Astrocyte (in vitro differentiated cells and primary cell): ENCODE measurements around the gene GAR1. TPM values are rescaled to one million over a fixed set of nuclear protein-coding genes. Genes with fewer than 3 reads are reported as not detected.

ENCODE experiments used
- DNase-seq: peaks from one replicate; pipeline ENCODE4 v3.0.0-alpha.2; 2010; ENCODE audit warnings: low read depth
- FAIRE-seq: peaks from 2 replicates; lab custom pipeline; 2011; peaks lifted over from hg19 to GRCh38; lab: Jason Lieb, UNC
- H2AFZ ChIP-seq: 2 replicates; pipeline ENCODE4 v1.6.0; 2012; ENCODE audit warnings: low read depth, low read length, inconsistent platforms
- H3K27ac ChIP-seq: 2 replicates; pipeline ENCODE4 v1.5.1; 2011; ENCODE audit warnings: low read depth, low read length, inconsistent platforms
- H3K27me3 ChIP-seq: 2 replicates; pipeline ENCODE4 v1.6.0; 2011; ENCODE audit warnings: low read length, inconsistent platforms; ENCODE audit not compliant: insufficient read depth
- H3K36me3 ChIP-seq: 2 replicates; pipeline ENCODE4 v1.5.1; 2011; ENCODE audit warnings: low read length, inconsistent platforms; ENCODE audit not compliant: insufficient read depth
- H3K4me1 ChIP-seq: 2 replicates; pipeline ENCODE4 v1.5.1; 2011; ENCODE audit warnings: low read length, inconsistent platforms; ENCODE audit not compliant: insufficient read depth
- H3K4me2 ChIP-seq: 2 replicates; pipeline ENCODE4 v1.6.0; 2012; ENCODE audit warnings: low read length, inconsistent platforms
- H3K4me3 ChIP-seq: 2 replicates; pipeline ENCODE4 v1.5.1; 2011; ENCODE audit warnings: low read depth, mild to moderate bottlenecking, low read length, inconsistent platforms; ENCODE audit not compliant: insufficient read depth
- H3K79me2 ChIP-seq: 2 replicates; pipeline ENCODE4 v1.6.0; 2012; ENCODE audit warnings: mild to moderate bottlenecking, low read length, inconsistent platforms; ENCODE audit not compliant: insufficient read depth
- H3K9ac ChIP-seq: 2 replicates; pipeline ENCODE4 v1.6.0; 2012; ENCODE audit warnings: mild to moderate bottlenecking, low read length, inconsistent platforms
- H3K9me3 ChIP-seq: 2 replicates; pipeline ENCODE4 v1.5.1; 2012; ENCODE audit warnings: low read depth, mild to moderate bottlenecking, low read length, inconsistent platforms; ENCODE audit not compliant: insufficient read depth
- H4K20me1 ChIP-seq: 2 replicates; pipeline ENCODE4 v1.6.0; 2012; ENCODE audit warnings: low read length, inconsistent platforms; ENCODE audit not compliant: insufficient read depth
- H3K27ac Mint-ChIP-seq: one replicate; pipeline ENCODE4 v1.8.0; 2021; ENCODE audit warnings: mild to moderate bottlenecking, mixed read lengths; ENCODE audit not compliant: unreplicated experiment
- H3K27me3 Mint-ChIP-seq: one replicate; pipeline ENCODE4 v1.8.0; 2021; ENCODE audit warnings: low read depth, mixed read lengths; ENCODE audit not compliant: unreplicated experiment
- H3K36me3 Mint-ChIP-seq: one replicate; pipeline ENCODE4 v1.8.0; 2021; ENCODE audit warnings: low read depth, mixed read lengths; ENCODE audit not compliant: unreplicated experiment
- H3K4me1 Mint-ChIP-seq: one replicate; pipeline ENCODE4 v1.8.0; 2021; ENCODE audit warnings: low read depth, mixed read lengths; ENCODE audit not compliant: unreplicated experiment
- H3K4me3 Mint-ChIP-seq: one replicate; pipeline ENCODE4 v1.8.0; 2021; ENCODE audit warnings: mild to moderate bottlenecking, moderate library complexity, mixed read lengths; ENCODE audit not compliant: unreplicated experiment
- H3K9me3 Mint-ChIP-seq: one replicate; pipeline ENCODE4 v1.8.0; 2021; ENCODE audit warnings: mild to moderate bottlenecking, mixed read lengths; ENCODE audit not compliant: unreplicated experiment
- CTCF ChIP-seq: IDR thresholded peaks from 2 replicates; pipeline ENCODE4 v1.5.1; 2011; ENCODE audit warnings: low read depth, mild to moderate bottlenecking, inconsistent platforms, low read length, moderate library complexity; ENCODE audit not compliant: insufficient read depth
- EZH2 ChIP-seq: IDR thresholded peaks from 2 replicates; pipeline ENCODE4 v1.6.1; 2012; ENCODE audit warnings: mild to moderate bottlenecking, low read length, inconsistent platforms; ENCODE audit not compliant: insufficient read depth
- total RNA-seq: library from RNA; stranded (reverse); gene quantifications from 2 replicates; pipeline ENCODE4 v1.2.1, GENCODE V29; 2021

GAR1 gene
- total RNA-seq, 1 donor from 2014 or later, result 26.5 TPM

- no peak for FAIRE-seq
- peaks cover 17% of the 10 kb centered on the region for H3K4me1 Mint-ChIP-seq
These were observed 5.0 kb downstream of the GAR1 start for GRCh38 chr4:109820563-109820962.

GRCh38 chr4:109821185-109821584, 5.6 kb downstream of the GAR1 start:
- peaks cover 54% of the 10 kb centered on the region for H3K79me2 ChIP-seq
- no peak for FAIRE-seq
- no peak overlapping the region for H3K9ac ChIP-seq
- no peaks in the 10 kb centered on the region for H3K4me1 ChIP-seq
- H3K27ac ChIP-seq, result no peak overlapping the region
- peaks cover 17% of the 10 kb centered on the region for H3K4me1 Mint-ChIP-seq
- DNase-seq, result no peak
- H3K36me3 Mint-ChIP-seq, result peaks cover 5% of the 10 kb centered on the region
- no peak overlapping the region for H3K4me3 ChIP-seq
- no peaks in the 10 kb centered on the region for H3K9me3 Mint-ChIP-seq
- H4K20me1 ChIP-seq, result peaks cover 26% of the 10 kb centered on the region
- TF ChIP-seq CTCF (no peak), EZH2 (no peak)
- no peaks in the 10 kb centered on the region for H3K27me3 Mint-ChIP-seq
- H3K36me3 ChIP-seq, result peaks cover 47% of the 10 kb centered on the region
- H3K4me3 Mint-ChIP-seq, result no peak overlapping the region
- H3K27ac Mint-ChIP-seq, result no peak overlapping the region
- no peaks in the 10 kb centered on the region for H3K9me3 ChIP-seq
- no peak overlapping the region for H2AFZ ChIP-seq
- peak overlapping the region; percentile 4 for H3K4me2 ChIP-seq
- no peaks in the 10 kb centered on the region for H3K27me3 ChIP-seq

More at GRCh38 chr4:109820563-109820962, 5.0 kb downstream of the GAR1 start:
- H3K27ac Mint-ChIP-seq, result no peak overlapping the region
- no peaks in the 10 kb centered on the region for H3K4me1 ChIP-seq
- no peak overlapping the region for H3K9ac ChIP-seq
- peak; percentile 30 for DNase-seq
- H3K36me3 Mint-ChIP-seq, result peaks cover 5% of the 10 kb centered on the region
- H3K27me3 Mint-ChIP-seq, result no peaks in the 10 kb centered on the region
- TF ChIP-seq CTCF (no peak), EZH2 (no peak)
- peaks cover 60% of the 10 kb centered on the region for H3K79me2 ChIP-seq
- H4K20me1 ChIP-seq, result peaks cover 26% of the 10 kb centered on the region
- H3K4me2 ChIP-seq, result peak overlapping the region; percentile 4
- no peaks in the 10 kb centered on the region for H3K9me3 Mint-ChIP-seq
- no peaks in the 10 kb centered on the region for H3K27me3 ChIP-seq
- H3K4me3 Mint-ChIP-seq, result no peak overlapping the region
- no peak overlapping the region for H2AFZ ChIP-seq
- H3K9me3 ChIP-seq, result no peaks in the 10 kb centered on the region
- peaks cover 46% of the 10 kb centered on the region for H3K36me3 ChIP-seq
- no peak overlapping the region for H3K4me3 ChIP-seq
- H3K27ac ChIP-seq, result no peak overlapping the region

GRCh38 chr4:109826719-109827118, 11.2 kb downstream of the GAR1 start:
- Histone ChIP-seq H3K27ac (no peak overlapping the region), H4K20me1 (peaks cover 4% of the 10 kb centered on the region), H3K9me3 (no peaks in the 10 kb centered on the region), H3K9ac (no peak overlapping the region), H2AFZ (no peak overlapping the region), H3K27me3 (no peaks in the 10 kb centered on the region), H3K36me3 (peaks cover 30% of the 10 kb centered on the region), H3K4me3 (no peak overlapping the region), H3K79me2 (peaks cover 3% of the 10 kb centered on the region), H3K4me1 (no peaks in the 10 kb centered on the region), H3K4me2 (no peak overlapping the region)
- H3K4me1 Mint-ChIP-seq, result no peaks in the 10 kb centered on the region
- no peak overlapping the region for H3K4me3 Mint-ChIP-seq
- FAIRE-seq, result peak; percentile 17
- H3K27me3 Mint-ChIP-seq, result no peaks in the 10 kb centered on the region
- no peaks in the 10 kb centered on the region for H3K36me3 Mint-ChIP-seq
- H3K9me3 Mint-ChIP-seq, result no peaks in the 10 kb centered on the region
- TF ChIP-seq CTCF (peak; percentile 45), EZH2 (no peak)
- no peak for DNase-seq
- H3K27ac Mint-ChIP-seq, result no peak overlapping the region
